Heart left ventricle (tissue), 13 donors: ENCODE results near the gene SLC7A14.

Experiments
- POLR2A ChIP-seq, 2 donors: fragments of 450-650 bp; IDR thresholded peaks; one replicate each; pipeline ENCODE4 v1.6.1; 2017; ENCODE audit warnings: antibody characterized with exemption in 2 of 2, mild to moderate bottlenecking in 2 of 2, moderate library complexity in 2 of 2
- TF ChIP-seq, protein P1 (sequence below), 12 donors: fragments of 200-600 bp; sonication (generic) in 4 of 12; IDR thresholded peaks; one replicate each; pipeline versions ENCODE4 v1.5.0 to v1.8.0; 2018 to 2022; ENCODE audit warnings: antibody characterized with exemption in 12 of 12, mild to moderate bottlenecking in 5 of 12
- donor health status: ischemic (EF 13 %, LVEDD 7.1; RV severe dilation, severe dysfunction).
- donor health status: DM: no; HTN: yes; CAD: no.
- donor health status: DM: no; HTN: no; CAD: no.
- donor health status: ischemic (EF 25% LVEDD 6.9; RV normal size, moderate dysfunction).
- donor health status: ischemic (EF 25% LVEDD 5.7; RV mildly dilated, moderate dysfunction).
- donor health status: ischemic (EF 35%, LVEDD 5.7; RV mildly dilated, moderate dysfunction).
- donor health status: nonischemic (EF 11% LVEDD 7.7; RV severe dilation, severe dysfunction).
- donor health status: DM: yes; HTN: yes; CAD: no.
- donor health status: PGD.
- donor health status: ischemic (EF 29% LVEDD 5.4; RV normal size, mild dysfunction).
- donor health status: nonischemic (EF 23%, LVEDD 6.1; RV moderate dilation, normal function).

DNA sequence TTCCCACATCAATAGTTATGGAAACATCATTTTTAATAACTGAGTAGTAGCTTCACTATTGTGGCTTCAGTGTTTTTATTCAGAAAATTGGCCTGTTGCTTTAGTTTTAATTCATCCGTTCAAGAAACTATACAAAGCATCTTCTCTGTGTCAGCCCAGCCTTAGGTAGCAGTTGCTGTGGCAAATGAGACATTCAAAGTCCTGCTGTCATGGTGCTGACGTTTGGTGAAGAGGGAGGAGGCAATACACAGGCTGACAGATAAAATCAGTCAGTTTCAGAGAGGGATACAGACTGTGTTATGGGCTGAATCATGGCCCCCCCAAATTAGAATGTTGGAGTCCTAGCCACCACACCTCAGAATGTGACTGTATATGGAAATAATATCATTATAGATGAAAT, 56.5 kb downstream of the SLC7A14 start:
- TF ChIP-seq POLR2A (IDR thresholded peaks at IDR 0.05), result no peak
- TF ChIP-seq, protein P1, sequence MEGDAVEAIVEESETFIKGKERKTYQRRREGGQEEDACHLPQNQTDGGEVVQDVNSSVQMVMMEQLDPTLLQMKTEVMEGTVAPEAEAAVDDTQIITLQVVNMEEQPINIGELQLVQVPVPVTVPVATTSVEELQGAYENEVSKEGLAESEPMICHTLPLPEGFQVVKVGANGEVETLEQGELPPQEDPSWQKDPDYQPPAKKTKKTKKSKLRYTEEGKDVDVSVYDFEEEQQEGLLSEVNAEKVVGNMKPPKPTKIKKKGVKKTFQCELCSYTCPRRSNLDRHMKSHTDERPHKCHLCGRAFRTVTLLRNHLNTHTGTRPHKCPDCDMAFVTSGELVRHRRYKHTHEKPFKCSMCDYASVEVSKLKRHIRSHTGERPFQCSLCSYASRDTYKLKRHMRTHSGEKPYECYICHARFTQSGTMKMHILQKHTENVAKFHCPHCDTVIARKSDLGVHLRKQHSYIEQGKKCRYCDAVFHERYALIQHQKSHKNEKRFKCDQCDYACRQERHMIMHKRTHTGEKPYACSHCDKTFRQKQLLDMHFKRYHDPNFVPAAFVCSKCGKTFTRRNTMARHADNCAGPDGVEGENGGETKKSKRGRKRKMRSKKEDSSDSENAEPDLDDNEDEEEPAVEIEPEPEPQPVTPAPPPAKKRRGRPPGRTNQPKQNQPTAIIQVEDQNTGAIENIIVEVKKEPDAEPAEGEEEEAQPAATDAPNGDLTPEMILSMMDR (IDR thresholded peaks at IDR 0.05), result no peak
